HEK293 (cell line): ENCODE measurements around the gene LST1.
A peak's percentile ranks its signal among the peaks of the same experiment; 100 is the strongest.

Source experiments
- BCL11A ChIP-seq: fragments of 450-650 bp; formaldehyde crosslinking; IDR thresholded peaks from 2 replicates; pipeline ENCODE4 v1.5.1; 2016; ENCODE audit warnings: low read depth, missing biosample characterization, missing genetic modification characterization
- CTCF ChIP-seq: fragments of 450-650 bp; formaldehyde crosslinking; IDR thresholded peaks from 2 replicates; pipeline ENCODE4 v1.5.1; 2016; ENCODE audit warnings: missing biosample characterization, missing genetic modification characterization
- GFI1B ChIP-seq: fragments of 450-650 bp; formaldehyde crosslinking; IDR thresholded peaks from 2 replicates; pipeline ENCODE4 v1.5.1; 2016; ENCODE audit warnings: missing biosample characterization, missing genetic modification characterization
- GLI2 ChIP-seq: fragments of 450-650 bp; formaldehyde crosslinking; IDR thresholded peaks from 2 replicates; pipeline ENCODE4; 2017; ENCODE audit warnings: missing biosample characterization, missing genetic modification characterization, low read depth, borderline replicate concordance
- GLIS1 ChIP-seq: fragments of 450-650 bp; formaldehyde crosslinking; IDR thresholded peaks from 2 replicates; pipeline ENCODE4 v1.5.1; 2016; ENCODE audit warnings: missing biosample characterization, missing genetic modification characterization
- GLIS2 ChIP-seq: fragments of 450-650 bp; formaldehyde crosslinking; IDR thresholded peaks from 2 replicates; pipeline ENCODE4 v1.5.1; 2016; ENCODE audit warnings: missing biosample characterization, missing genetic modification characterization
- HOXA7 ChIP-seq: sonication (generic); formaldehyde crosslinking; IDR thresholded peaks from 2 replicates; pipeline ENCODE4 v1.8.1; 2022; ENCODE audit warnings: missing genetic modification reagents, borderline replicate concordance
- IKZF3 ChIP-seq: fragments of 450-650 bp; IDR thresholded peaks from 2 replicates; pipeline ENCODE4 v1.5.0; 2018; ENCODE audit warnings: missing biosample characterization, mild to moderate bottlenecking, missing genetic modification characterization, moderate library complexity
- MYNN ChIP-seq: fragments of 450-650 bp; formaldehyde crosslinking; IDR thresholded peaks from 2 replicates; pipeline ENCODE4 v1.5.1; 2016; ENCODE audit warnings: missing biosample characterization, missing genetic modification characterization, borderline replicate concordance
- REPIN1 ChIP-seq: fragments of 450-650 bp; formaldehyde crosslinking; IDR thresholded peaks from 2 replicates; pipeline ENCODE4 v1.5.1; 2017; ENCODE audit warnings: missing biosample characterization, missing genetic modification characterization, low read depth
- SCRT2 ChIP-seq: fragments of 450-650 bp; formaldehyde crosslinking; IDR thresholded peaks from 2 replicates; pipeline ENCODE4 v1.5.1; 2016; ENCODE audit warnings: missing biosample characterization, missing genetic modification characterization
- SETDB1 ChIP-seq: IDR thresholded peaks from one replicate; pipeline ENCODE4 v1.6.1; 2017; ENCODE audit warnings: mild to moderate bottlenecking, low read length, moderate library complexity, mixed read lengths; ENCODE audit not compliant: insufficient read length
- SP3 ChIP-seq: fragments of 450-650 bp; formaldehyde crosslinking; IDR thresholded peaks from 2 replicates; pipeline ENCODE4 v1.5.1; 2016; ENCODE audit warnings: missing biosample characterization, missing genetic modification characterization
- ZBTB6 ChIP-seq: fragments of 450-650 bp; formaldehyde crosslinking; IDR thresholded peaks from 2 replicates; pipeline ENCODE4 v1.5.1; 2017; ENCODE audit warnings: missing biosample characterization, missing genetic modification characterization
- ZBTB8A ChIP-seq: fragments of 450-650 bp; formaldehyde crosslinking; IDR thresholded peaks from 2 replicates; pipeline ENCODE4 v1.5.1; 2016; ENCODE audit warnings: missing biosample characterization, missing genetic modification characterization
- ZEB2 ChIP-seq: fragments of 450-650 bp; formaldehyde crosslinking; IDR thresholded peaks from 2 replicates; pipeline ENCODE4 v1.5.1; 2016; ENCODE audit warnings: missing biosample characterization, missing genetic modification characterization
- ZNF138 ChIP-seq: fragments of 450-650 bp; formaldehyde crosslinking; IDR thresholded peaks from 2 replicates; pipeline ENCODE4 v1.5.1; 2016; ENCODE audit warnings: missing biosample characterization, missing genetic modification characterization, borderline replicate concordance
- ZNF148 ChIP-seq: fragments of 450-650 bp; formaldehyde crosslinking; IDR thresholded peaks from 2 replicates; pipeline ENCODE4 v1.5.0; 2017; ENCODE audit warnings: missing biosample characterization, missing genetic modification characterization, borderline replicate concordance
- ZNF211 ChIP-seq: fragments of 450-650 bp; formaldehyde crosslinking; IDR thresholded peaks from 2 replicates; pipeline ENCODE4 v1.5.1; 2016; ENCODE audit warnings: low read depth, missing biosample characterization, missing genetic modification characterization
- ZNF23 ChIP-seq: fragments of 450-650 bp; formaldehyde crosslinking; IDR thresholded peaks from 2 replicates; pipeline ENCODE4 v1.5.1; 2016; ENCODE audit warnings: missing biosample characterization, missing genetic modification characterization, borderline replicate concordance
- ZNF302 ChIP-seq: fragments of 450-650 bp; formaldehyde crosslinking; IDR thresholded peaks from 2 replicates; pipeline ENCODE4 v1.5.1; 2016; ENCODE audit warnings: missing biosample characterization, missing genetic modification characterization, low read depth
- ZNF423 ChIP-seq: fragments of 450-650 bp; formaldehyde crosslinking; IDR thresholded peaks from 2 replicates; pipeline ENCODE4 v1.5.1; 2016; ENCODE audit warnings: missing biosample characterization, missing genetic modification characterization
- ZNF530 ChIP-seq: fragments of 450-650 bp; formaldehyde crosslinking; IDR thresholded peaks from 2 replicates; pipeline ENCODE4 v1.5.1; 2016; ENCODE audit warnings: low read depth, missing biosample characterization, missing genetic modification characterization
- ZNF610 ChIP-seq: fragments of 450-650 bp; formaldehyde crosslinking; IDR thresholded peaks from 2 replicates; pipeline ENCODE4 v1.5.1; 2016; ENCODE audit warnings: missing biosample characterization, missing genetic modification characterization, borderline replicate concordance
- ZNF629 ChIP-seq: fragments of 450-650 bp; formaldehyde crosslinking; IDR thresholded peaks from 2 replicates; pipeline ENCODE4 v1.5.1; 2017; ENCODE audit warnings: missing biosample characterization, missing genetic modification characterization
- ZNF654 ChIP-seq: fragments of 450-650 bp; formaldehyde crosslinking; IDR thresholded peaks from 2 replicates; pipeline ENCODE4 v1.5.1; 2016; ENCODE audit warnings: low read depth, missing biosample characterization, missing genetic modification characterization
- ZNF664 ChIP-seq: fragments of 450-650 bp; formaldehyde crosslinking; IDR thresholded peaks from 2 replicates; pipeline ENCODE4 v1.5.1; 2016; ENCODE audit warnings: missing biosample characterization, missing genetic modification characterization
- ZNF704 ChIP-seq: fragments of 450-650 bp; formaldehyde crosslinking; IDR thresholded peaks from 2 replicates; pipeline ENCODE4 v1.5.1; 2016; ENCODE audit warnings: missing biosample characterization, missing genetic modification characterization
- ZNF776 ChIP-seq: fragments of 450-650 bp; formaldehyde crosslinking; IDR thresholded peaks from 2 replicates; pipeline ENCODE4 v1.5.0; 2017; ENCODE audit warnings: missing biosample characterization, missing genetic modification characterization, borderline replicate concordance
- ZNF830 ChIP-seq: fragments of 450-650 bp; IDR thresholded peaks from 2 replicates; pipeline ENCODE4 v1.5.0; 2018; ENCODE audit warnings: missing biosample characterization, missing genetic modification characterization, low read depth, mild to moderate bottlenecking, moderate library complexity
- ZSCAN18 ChIP-seq: fragments of 450-650 bp; formaldehyde crosslinking; IDR thresholded peaks from 2 replicates; pipeline ENCODE4 v1.5.1; 2016; ENCODE audit warnings: missing biosample characterization, missing genetic modification characterization
- ZXDB ChIP-seq: fragments of 450-650 bp; formaldehyde crosslinking; IDR thresholded peaks from 2 replicates; pipeline ENCODE4 v1.5.1; 2016; ENCODE audit warnings: missing biosample characterization, missing genetic modification characterization

The LST1 gene

GRCh38 chr6:31620586-31621319, 34.7 kb downstream of the LST1 start, which contains the start of gene PRRC2A (continued):
- no peak for TF ChIP-seq ZNF704 (tag by site-specific recombination)
- no peak for TF ChIP-seq ZNF23
- no peak for TF ChIP-seq SETDB1
- peak; percentile 94 for TF ChIP-seq GLIS2 (tag by site-specific recombination)
- no peak for TF ChIP-seq ZNF654
- 0 out of 2 replicates have a peak, but pooled peaks have one; percentile 11 for TF ChIP-seq ZBTB6 (tag by site-specific recombination)
- TF ChIP-seq ZNF530 (tag by site-specific recombination): no peak
- no peak for TF ChIP-seq HOXA7 (CRISPR knock-in tag)
- peak; percentile 94 for TF ChIP-seq ZBTB8A (tag by site-specific recombination)
- no peak for TF ChIP-seq GFI1B (tag by site-specific recombination)
- TF ChIP-seq REPIN1 (tag by site-specific recombination): peak; percentile 79; the same call in 1 of the 2 replicates
- no peak for TF ChIP-seq GLIS1 (tag by site-specific recombination)
- TF ChIP-seq ZSCAN18 (tag by site-specific recombination): no peak
- TF ChIP-seq GLI2: no peak
- TF ChIP-seq ZNF211: no peak
- no peak for TF ChIP-seq ZNF138 (tag by site-specific recombination)
- TF ChIP-seq CTCF (tag by site-specific recombination): peak; percentile 54; the same call in 1 of the 2 replicates
- no peak for TF ChIP-seq ZNF664 (tag by site-specific recombination)
- no peak for TF ChIP-seq MYNN (tag by site-specific recombination)
- 0 out of 2 replicates have a peak, but pooled peaks have one; percentile 41 for TF ChIP-seq SCRT2 (tag by site-specific recombination)
- TF ChIP-seq ZNF148 (tag by site-specific recombination): no peak
- peak; percentile 87 for TF ChIP-seq ZEB2
- no peak for TF ChIP-seq ZNF830 (tag by site-specific recombination)
- no peak for TF ChIP-seq ZNF776 (tag by site-specific recombination)
- TF ChIP-seq ZXDB: peak; percentile 87
- no peak for TF ChIP-seq BCL11A
- no peak for TF ChIP-seq ZNF302
- TF ChIP-seq IKZF3 (tag by site-specific recombination): 0 out of 2 replicates have a peak, but pooled peaks have one; percentile 12
- peak; percentile 12; the same call in 1 of the 2 replicates for TF ChIP-seq ZNF423 (tag by site-specific recombination)
- TF ChIP-seq SP3 (tag by site-specific recombination): peak; percentile 84
- no peak; the same call in 1 of the 2 replicates for TF ChIP-seq ZNF629 (tag by site-specific recombination)
- peak; percentile 75; the same call in 1 of the 2 replicates for TF ChIP-seq ZNF610 (tag by site-specific recombination)
